Mesangial cell (primary cell): ENCODE results near the gene SMARCA4. TPM values are rescaled to one million over a fixed set of nuclear protein-coding genes. Genes with fewer than 3 reads are reported as not detected.

Experiments
- total RNA-seq: library from RNA; depleted of rRNA; stranded (reverse); fragments of >200 nt; gene quantifications from 2 replicates; pipeline ENCODE4 v1.2.3, GENCODE V29; 2015

The SMARCA4 gene
- 131 and 139 TPM in 2 replicates for total RNA-seq

GRCh38 chr19:10960314-10961072 lies at the start of gene SMARCA4:
Gene SMARCA4 (plus strand): TSS chr19:10961030. CDS start chr19:10984152, 23,122 bp downstream.

GRCh38 chr19:10928563-10929401 lies 32.0 kb upstream of the SMARCA4 start, which contains the start of the genes TIMM29 and YIPF2:
Gene TIMM29 (plus strand): TSS chr19:10928811. CDS start chr19:10928823, 12 bp downstream.
Gene YIPF2 (minus strand): TSS chr19:10928639. CDS start chr19:10928410, 229 bp downstream.

GRCh38 chr19:11089254-11090013 lies 128.6 kb downstream of the SMARCA4 start, which contains the start of gene LDLR:
Gene LDLR (plus strand): TSS chr19:11089463. CDS start chr19:11089549, 86 bp downstream.

Other genes with a start within 250 kb of the SMARCA4 start
- gene DNM2, start 243.0 kb upstream of the SMARCA4 start, total RNA-seq: 127 and 194 TPM in 2 replicates
- 49.3 and 54.4 TPM in 2 replicates for gene TMED1, start 124.8 kb upstream of the SMARCA4 start, total RNA-seq
- not detected in 2 replicates for gene C19orf38, start 112.6 kb upstream of the SMARCA4 start, total RNA-seq
- 53.9 and 67.5 TPM in 2 replicates for gene CARM1, start 89.5 kb upstream of the SMARCA4 start, total RNA-seq
- gene YIPF2, start 32.4 kb upstream of the SMARCA4 start, total RNA-seq: 72.0 and 118 TPM in 2 replicates
- 29.2 and 43.1 TPM in 2 replicates for gene TIMM29, start 32.2 kb upstream of the SMARCA4 start, total RNA-seq
- gene LDLR, start 128.4 kb downstream of the SMARCA4 start, total RNA-seq: 154 and 214 TPM in 2 replicates
- gene SPC24, start 194.8 kb downstream of the SMARCA4 start, total RNA-seq: 7.4 and 71.4 TPM in 2 replicates
- 132 and 258 TPM in 2 replicates for gene KANK2, start 236.5 kb downstream of the SMARCA4 start, total RNA-seq